Activated CD4-positive, alpha-beta T cell treated with anti-CD3 and anti-CD28 coated beads, Interleukin-2, amount 50 U/mL, for 16 hours (primary cell): ENCODE measurements around the gene SLC25A18.
"Not testable (repeated sequence)": the region's sequence is repeated elsewhere in the genome, so short reads cannot be mapped to it uniquely, and the experiment has no call there.

ENCODE experiments used
- DNase-seq: peaks from one replicate; pipeline ENCODE4 v3.0.0-alpha.2; 2020

Gene SLC25A18, protein sequence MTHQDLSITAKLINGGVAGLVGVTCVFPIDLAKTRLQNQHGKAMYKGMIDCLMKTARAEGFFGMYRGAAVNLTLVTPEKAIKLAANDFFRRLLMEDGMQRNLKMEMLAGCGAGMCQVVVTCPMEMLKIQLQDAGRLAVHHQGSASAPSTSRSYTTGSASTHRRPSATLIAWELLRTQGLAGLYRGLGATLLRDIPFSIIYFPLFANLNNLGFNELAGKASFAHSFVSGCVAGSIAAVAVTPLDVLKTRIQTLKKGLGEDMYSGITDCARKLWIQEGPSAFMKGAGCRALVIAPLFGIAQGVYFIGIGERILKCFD

DNA sequence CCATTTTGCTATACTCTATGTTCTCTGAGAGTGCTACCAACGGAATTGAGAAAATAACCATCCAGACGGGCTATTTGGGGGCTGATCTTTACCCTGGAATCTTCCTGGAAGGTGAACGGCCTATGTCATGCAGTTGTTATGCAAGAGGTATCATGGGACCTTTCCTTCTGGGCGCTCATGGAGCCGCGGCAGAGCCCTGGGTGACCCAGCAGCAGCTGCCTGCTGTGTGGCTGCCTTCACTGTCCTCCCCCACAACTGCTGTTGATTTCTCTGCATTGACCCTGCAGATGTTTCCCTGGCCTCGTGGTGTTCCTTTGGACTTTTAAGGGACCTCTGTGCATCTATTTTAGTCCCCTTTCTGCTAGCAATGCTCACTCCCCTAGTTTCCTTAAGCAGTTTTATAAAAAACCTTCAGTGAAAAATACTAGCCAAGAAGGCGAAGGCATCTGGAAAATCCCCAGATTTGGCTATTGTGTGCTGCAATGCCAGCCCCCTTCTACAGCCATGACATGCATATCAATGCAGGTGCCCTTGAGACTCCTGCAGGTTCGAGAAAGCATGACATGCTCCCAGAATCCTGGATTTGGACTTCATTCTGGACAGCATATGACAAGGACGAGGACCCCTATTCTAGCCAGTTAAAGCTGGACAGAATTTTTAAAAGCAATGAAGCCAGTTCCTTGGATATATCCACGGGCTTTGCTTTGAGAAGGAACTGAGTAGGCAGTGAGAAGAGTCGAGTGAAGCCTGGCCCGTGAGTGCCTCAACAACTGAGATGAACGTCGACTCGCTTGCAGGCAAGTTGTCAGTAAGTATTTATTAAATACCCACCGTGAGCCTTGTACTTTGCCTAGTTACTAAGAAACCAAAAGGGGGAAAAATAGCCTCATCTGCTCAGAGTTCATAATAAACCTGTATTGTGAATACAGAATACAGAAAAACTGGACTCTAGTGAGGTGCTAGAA is at the start of gene SLC25A18:
Gene SLC25A18 (plus strand): TSS at position 593 of the 965 bp plus-strand sequence. CDS start 16,447 bp downstream, outside the sequence.
- no peak for DNase-seq

DNA sequence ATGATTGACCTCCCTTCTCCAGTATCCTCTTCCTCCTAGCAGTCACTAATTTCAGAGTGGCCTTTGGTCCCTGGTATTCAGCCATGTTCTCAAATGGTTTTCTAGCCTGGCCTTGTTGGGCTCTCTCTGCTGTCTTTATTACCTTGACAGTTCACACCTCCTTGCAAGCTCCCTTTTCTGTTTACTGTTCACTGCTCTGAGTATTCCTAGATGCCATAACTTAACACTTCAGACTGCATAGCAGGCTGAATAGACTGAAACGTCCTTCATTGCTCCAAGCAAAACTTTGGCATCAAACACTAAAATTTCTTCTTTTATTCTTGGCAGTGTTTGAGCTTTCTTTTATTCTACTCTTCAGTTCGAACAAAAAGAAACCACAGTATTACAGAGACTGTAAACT is 49.7 kb upstream of the SLC25A18 start:
- no peak for DNase-seq

DNA sequence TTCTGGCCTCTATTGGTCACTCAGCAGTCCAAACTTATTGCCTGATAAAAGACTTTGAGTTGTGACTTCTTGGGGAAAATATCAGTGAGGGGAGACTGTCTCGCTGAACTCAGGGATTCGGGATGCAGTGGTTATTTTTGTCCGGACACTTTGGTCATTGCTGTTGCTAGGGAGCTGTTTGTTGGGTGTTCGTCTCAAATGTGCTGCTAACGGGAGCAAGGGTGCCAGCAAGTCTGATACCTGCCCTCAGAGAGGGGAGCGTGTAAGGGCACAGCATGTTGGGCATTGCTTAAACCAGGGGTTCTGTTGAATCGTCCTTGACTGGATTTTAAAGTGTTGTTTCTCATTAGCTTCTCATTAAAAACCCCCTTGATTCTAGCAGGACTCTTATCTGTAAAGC is 49.2 kb upstream of the SLC25A18 start:
- no peak for DNase-seq

DNA sequence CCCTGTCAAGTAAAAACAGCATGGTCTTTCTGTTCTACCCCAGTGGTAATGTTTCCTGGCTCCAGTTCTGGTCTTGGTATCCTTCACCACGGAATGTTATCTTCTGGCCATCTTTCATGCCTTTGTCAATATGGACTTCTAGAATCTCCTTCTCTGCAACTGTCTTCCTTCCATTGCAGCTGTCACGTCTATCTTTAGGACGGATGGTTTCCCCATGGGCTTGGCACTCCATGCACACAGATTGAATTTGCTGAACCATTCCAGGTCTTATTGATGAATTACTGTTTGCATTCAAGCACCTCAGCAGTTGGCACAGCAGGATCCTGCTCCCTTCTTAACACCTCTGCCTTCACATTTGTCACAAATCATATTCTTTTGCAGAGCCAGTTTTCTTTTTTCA is 44.9 kb upstream of the SLC25A18 start:
- DNase-seq: no peak

DNA sequence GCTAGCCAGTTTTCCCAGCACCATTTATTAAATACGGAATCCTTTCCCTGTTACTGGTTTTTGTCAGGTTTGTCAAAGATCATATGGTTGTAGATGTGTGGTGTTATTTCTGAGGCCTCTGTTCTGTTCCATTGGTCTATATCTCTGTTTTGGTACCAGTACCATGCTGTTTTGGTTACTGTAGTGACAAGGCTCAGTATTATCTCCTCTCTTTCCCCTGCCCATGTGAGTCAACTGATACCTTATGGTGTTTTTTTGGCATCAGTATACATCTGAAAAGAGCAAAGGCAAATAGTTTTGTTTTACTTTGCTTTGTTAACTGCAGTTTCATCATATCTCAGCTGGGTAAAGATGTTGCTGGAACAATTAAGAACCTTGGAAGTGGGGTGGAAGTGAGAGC is 41.3 kb upstream of the SLC25A18 start:
- DNase-seq: not testable (repeated sequence)

DNA sequence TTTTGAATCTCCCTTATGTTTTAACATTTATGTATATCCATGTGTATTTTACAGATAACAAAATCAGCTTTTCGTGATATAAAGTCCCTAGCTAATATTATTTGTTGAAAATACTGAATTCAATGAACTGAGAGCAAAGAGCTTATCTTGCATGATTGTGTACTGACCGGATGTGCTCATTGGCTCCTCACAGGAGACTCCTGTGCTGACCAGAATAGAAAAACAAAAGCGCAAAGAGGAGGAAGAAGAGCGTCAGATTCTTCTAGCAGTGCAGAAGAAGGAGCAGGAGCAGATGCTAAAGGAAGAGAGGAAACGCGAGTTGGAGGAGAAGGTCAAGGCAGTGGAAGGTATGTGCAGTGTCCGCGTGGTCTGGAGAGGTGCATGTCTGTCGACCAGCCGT is 39.4 kb upstream of the SLC25A18 start:
- no peak for DNase-seq

DNA sequence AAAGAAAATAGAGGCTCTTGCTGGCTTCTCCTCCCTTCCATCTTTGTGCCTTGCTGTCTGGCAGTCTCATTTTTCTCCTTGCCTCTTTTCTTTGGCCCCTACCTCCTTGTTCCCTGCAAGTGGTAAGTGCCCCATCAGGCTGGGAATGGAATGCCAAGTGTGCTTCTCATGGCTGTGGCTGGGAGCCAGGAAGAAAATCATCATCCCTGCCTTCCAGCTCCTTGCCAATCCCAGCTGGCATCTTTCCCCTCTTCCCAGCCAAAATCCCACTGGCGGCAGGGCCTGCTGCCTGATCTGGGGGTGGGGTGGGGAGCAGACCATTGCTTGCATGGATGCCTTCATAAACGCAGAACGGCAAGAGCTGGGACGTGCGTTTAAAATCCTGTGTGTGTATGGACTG is 27.0 kb upstream of the SLC25A18 start:
- DNase-seq: no peak

DNA sequence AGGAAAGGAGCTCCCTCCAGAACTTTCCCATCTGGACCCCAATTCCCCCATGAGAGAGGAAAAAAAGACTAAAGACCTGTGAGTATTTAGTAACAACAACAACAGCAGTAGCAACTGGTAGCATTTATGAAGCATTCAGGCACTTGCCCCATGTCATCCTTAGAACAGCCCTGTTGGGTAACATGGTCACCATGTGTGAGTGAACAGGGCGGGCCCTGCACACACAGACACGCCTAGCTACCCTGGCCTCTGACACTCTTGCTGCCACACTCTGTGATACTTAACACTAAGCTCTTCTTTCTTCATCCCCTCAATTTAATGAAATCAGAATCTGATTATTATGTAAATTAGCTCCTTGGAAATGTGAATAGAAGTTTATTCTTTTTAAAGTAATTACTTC is 26.1 kb upstream of the SLC25A18 start:
- DNase-seq: no peak

DNA sequence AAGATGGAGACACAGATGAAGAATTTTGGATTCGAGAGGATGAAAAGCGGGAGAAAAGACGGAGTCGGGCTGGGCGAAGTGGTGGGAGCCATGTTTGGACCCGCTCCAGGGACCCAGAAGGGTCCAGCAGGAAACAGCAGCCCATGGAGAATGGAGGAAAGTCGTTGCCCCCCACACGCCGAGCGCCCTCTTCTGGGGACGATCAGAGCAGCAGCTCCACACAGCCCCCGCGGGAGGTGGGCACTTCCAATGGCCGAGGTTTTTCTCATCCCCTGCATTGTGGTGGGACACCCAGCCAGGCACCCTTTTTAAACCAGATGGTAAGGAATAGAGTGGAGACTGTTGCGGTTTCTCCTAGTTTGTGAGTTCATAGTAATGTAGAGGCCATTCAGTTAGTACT is 22.8 kb upstream of the SLC25A18 start:
- no peak for DNase-seq

DNA sequence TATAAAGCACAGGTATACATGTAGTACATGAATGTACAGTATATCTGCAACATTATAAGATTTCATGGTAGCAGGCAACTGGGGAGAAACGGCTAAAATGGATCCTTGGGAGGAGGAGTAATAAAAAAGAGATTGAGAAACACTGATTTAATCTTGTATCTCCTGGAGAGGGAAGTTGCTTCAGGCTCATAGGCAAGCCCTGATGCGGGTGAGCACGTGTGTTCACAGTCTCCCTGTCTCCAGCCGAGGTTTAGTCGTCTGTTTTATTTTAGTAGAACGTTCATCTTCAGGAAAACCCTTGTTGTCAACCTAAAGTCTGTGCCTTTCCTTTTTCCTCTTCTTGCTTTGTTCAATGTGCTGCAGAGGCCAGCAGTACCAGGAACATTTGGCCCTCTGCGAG is 21.8 kb upstream of the SLC25A18 start:
- no peak for DNase-seq

DNA sequence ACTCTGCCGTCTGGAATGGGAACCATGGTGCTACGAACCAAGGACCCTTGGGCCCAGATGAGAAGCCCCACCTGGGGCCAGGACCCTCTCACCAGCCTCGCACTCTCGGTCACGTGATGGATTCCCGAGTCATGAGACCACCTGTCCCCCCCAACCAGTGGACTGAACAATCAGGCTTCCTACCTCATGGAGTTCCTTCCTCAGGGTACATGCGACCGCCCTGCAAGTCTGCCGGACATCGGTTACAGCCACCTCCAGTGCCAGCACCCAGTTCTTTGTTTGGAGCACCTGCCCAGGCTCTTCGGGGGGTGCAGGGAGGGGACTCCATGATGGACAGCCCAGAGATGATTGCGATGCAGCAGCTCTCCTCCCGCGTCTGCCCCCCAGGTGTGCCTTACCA is 20.8 kb upstream of the SLC25A18 start:
- no peak for DNase-seq

DNA sequence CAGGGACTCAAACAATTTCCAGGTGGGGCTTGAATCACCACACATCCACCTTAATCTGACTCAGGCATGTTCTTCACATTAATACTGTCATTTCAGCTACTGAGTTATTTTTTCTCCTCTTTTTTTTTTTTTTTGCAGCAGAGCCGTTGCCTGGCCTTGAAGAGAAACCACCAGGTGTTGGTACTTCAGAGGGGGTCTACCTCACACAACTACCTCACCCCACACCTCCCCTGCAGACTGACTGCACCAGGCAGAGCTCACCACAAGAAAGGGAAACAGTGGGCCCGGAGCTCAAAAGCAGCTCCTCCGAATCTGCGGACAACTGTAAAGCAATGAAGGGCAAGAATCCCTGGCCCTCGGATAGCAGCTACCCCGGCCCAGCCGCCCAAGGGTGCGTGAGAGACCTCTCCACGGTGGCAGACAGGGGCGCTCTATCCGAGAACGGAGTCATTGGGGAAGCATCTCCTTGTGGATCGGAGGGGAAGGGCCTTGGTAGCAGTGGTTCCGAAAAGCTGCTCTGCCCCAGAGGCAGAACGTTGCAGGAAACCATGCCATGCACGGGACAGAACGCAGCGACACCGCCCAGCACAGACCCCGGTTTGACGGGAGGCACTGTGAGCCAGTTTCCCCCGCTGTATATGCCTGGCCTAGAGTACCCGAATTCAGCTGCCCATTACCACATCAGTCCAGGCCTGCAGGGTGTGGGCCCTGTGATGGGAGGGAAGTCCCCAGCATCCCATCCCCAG is 15.1 kb upstream of the SLC25A18 start:
- DNase-seq: no peak

DNA sequence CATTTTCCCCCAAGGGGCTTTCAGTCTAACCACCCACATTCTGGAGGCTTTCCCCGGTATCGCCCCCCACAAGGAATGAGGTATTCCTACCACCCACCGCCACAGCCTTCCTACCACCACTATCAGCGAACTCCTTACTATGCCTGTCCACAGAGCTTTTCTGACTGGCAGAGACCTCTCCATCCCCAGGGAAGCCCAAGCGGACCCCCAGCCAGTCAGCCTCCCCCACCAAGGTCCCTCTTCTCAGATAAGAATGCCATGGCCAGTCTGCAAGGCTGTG is 14.6 kb upstream of the SLC25A18 start:
- no peak for DNase-seq

DNA sequence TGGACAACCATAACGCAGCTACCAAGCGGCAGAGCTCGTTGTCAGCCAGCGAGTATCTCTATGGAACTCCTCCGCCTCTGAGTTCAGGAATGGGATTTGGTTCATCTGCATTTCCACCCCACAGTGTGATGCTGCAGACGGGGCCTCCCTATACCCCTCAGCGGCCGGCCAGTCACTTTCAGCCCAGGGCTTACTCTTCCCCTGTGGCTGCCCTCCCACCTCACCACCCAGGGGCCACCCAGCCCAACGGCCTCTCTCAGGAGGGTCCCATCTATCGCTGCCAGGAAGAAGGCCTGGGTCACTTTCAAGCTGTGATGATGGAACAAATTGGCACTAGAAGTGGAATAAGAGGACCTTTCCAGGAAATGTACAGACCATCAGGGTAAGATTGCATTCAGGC is 14.1 kb upstream of the SLC25A18 start:
- no peak for DNase-seq

DNA sequence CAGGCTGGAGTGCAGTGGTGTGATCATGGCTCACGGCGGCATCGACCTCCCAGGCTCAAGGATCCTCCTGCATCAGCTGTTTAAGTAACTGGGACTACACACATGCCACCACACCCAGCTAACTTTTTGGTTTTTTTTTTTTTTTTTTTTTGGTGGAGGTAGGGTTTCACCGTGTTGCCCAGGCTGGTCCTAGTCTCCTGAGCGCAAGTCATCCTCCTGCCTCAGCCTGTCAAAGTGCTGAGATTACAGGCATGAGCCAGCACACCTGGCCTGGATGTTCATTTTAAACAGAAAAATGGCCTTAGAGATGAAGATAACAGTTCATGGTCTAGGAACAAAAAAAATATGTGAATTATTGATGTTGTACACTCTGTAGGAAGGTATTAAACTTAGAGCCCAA is 13.6 kb upstream of the SLC25A18 start:
- no peak for DNase-seq

DNA sequence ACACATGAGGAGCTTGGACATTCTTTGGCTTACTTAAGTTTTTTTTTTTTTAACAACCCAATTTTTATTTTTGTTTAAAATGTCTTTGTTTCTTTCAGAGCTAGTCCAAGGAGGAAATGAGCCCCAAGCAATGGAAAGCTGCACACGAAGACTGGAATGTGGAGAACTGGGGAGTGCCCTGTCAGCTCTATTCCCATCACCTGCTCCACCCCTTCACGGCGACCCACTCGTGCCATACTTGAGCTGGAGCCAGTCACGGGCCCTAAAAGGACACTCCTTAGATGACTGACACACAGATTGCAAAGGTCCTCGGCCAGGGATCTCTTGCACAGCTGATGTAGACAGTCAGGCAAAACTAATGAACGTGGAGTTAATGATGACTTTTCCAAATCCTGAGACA is 10.6 kb upstream of the SLC25A18 start:
- DNase-seq: no peak

DNA sequence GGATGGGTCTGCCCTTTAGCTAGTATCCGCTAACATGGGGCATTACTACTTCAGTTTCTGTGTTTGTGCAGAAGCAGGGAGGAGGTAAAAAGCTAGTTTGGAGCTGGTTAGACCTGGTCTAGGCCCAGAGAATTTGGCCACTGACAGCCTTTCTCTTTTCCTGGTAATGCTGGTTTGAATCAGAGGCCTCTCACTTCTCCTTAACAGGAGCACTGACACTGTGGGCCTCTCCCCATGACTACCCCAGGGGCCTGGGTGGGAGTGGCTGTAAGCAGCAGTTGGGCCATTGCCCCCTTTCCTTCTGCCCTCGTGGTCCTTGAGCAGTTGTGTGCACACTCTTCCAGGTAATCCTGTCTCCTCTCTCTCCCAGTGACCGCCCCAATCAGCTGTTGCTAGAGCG is 8.5 kb upstream of the SLC25A18 start:
- DNase-seq: no peak

DNA sequence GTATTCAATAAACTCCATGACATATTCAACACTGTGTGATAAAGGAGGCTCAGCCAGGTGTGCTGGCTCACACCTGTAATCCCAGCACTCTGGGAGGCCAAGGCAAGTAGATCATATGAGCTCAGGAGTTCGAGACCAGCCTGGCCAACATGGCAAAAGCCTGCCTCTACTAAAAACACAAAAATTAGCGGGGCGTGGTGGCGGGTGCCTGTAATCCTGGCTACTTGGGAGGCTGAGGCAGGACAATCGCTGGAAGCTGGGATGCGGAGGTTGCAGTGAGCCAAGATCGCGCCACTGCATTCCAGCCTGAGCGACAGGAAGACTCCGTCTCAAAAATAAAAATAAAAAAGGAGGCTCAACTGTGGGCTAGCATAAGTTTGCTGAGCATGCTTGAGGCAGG is 4.1 kb upstream of the SLC25A18 start:
- no peak for DNase-seq

DNA sequence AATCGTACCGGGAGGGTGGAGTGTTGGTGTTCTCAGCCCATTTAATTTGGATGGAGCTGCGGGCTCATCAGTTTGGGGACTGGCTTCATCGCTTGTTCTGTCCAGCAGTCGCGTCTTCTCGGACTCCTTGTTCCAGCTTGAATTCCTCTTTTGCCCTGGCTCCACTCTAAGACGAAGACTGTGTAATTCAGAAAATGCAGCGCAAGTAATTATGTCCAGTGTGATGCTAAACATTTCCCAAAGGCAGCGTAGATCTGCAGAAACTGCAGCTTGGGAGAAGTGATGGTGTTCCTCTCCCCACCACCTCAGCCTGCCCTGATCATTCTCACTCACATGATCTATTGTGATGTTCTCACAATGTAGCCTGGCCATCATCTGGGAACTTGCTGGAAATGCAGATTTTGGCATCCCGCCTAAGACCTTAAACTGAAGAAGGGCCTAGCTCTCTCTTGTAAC is 666 bp downstream of the SLC25A18 start:
- DNase-seq: no peak

DNA sequence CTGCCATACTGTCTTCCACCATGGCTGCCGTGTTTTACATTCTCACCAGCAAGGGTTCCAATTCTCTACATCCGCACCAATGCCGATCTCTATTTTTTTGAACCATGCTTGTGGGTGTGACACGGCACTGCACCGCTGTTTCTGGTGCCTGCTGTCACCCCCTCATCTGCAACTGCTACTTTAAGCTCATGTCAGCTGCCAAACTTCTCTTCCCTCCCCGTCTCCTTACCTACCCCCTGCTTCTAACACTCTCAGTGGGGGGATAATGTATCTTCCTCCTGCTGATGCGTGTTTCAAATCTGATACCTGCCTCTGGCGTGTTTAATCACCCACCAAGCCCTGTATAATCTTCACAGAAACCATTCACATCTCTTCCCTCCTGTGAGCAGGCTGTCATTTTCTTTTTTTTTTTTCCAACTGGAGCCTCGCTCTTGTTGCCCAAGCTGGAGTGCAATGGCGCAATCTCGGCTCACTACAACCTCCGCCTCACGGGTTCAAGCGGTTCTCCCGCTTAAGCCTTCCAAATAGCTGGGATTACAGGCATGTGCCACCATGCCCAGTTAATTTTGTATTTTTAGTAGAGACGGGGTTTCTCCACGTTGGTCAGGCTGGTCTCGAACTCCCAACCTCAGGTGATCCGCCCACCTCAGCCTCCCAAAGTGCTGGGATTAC is 2.9 kb downstream of the SLC25A18 start:
- DNase-seq: not testable (repeated sequence)

DNA sequence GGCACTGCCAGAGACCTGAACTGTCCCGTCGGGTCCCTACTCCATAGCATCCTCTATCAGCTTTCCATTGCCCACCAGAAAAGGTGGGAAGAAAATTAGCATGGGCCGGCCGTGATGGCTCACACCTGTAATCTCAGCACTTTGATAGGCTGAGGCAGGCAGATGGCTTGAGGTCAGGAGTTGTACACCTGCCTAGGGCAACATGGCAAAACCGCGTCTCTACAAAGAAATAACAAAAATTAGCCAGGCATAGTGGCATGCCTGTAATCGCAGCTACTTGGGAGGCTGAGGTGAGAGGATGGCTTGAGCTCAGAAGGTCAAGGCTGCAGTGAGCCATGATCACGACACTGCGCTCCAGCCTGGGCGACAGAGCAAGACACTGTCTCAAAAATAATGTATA is 3.5 kb downstream of the SLC25A18 start:
- no peak for DNase-seq

DNA sequence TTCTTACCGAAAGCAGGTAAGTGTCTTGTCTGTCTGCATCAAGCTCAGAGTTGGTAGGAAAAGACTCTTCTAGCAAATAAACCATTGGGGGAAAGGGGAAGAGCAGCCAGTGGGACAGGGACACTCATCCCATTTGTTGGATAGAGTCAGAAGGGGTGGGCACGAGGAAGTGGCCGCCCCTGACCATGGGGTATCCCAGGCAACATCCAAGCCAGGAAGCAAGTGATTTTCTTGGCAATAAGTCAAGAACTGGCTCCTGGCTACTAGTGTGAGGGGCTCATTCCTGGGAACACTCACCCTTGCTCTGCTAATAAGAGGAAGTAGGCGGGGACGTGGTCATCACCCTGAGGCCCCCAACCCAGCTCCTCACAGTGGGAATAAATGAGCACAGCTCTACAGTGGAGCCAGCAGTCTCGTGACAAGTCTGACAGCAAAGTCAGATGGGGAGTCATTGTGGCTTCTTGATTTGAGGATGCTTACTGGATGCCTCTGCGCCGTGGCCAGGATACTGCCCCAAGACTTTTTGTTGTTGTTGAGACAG is 6.7 kb downstream of the SLC25A18 start:
- peak; percentile 40 for DNase-seq
